Right lobe of liver (tissue), 4 donors: Measurements from ENCODE around the gene CAMTA1.

Source experiments
- CTCF ChIP-seq, 4 donors: fragments of 200-600 bp in 3 of 4; fragments of 450-650 bp in 1 of 4; IDR thresholded peaks; one replicate each; pipeline versions ENCODE4 v1.5.1 to v1.8.0; 2016 to 2022; ENCODE audit warnings: antibody characterized with exemption in 4 of 4, mild to moderate bottlenecking in 2 of 4
- POLR2A ChIP-seq: fragments of 450-650 bp; IDR thresholded peaks from one replicate; pipeline ENCODE4 v1.6.1; 2017; ENCODE audit warnings: antibody characterized with exemption, mild to moderate bottlenecking
- donor health status: DM: no; HTN: no; CAD: no.
- donor health status: DM: no; HTN: no; CAD: no.
- donor health status: DM: no; HTN: yes; CAD: no.

- TF ChIP-seq CTCF (IDR thresholded peaks at IDR 0.05) (no peak), POLR2A (no peak)
Observed at GRCh38 chr1:7098641-7099040, 313.4 kb downstream of the CAMTA1 start.
